Spinal cord (tissue), 10 donors: ENCODE data around the gene MOB2. TPM values are rescaled to one million over a fixed set of nuclear protein-coding genes. Genes with fewer than 3 reads are reported as not detected.

Source experiments
- DNase-seq, 6 donors: peaks; one replicate each; pipeline versions ENCODE4 v3.0.0 to v3.0.0-alpha.2; 2013 to 2015; ENCODE audit warnings: low spot score in 6 of 6, low read depth in 4 of 6
- H3K27ac ChIP-seq: one replicate; pipeline ENCODE4 v1.5.1; 2013; ENCODE audit warnings: low read depth, low read length, control low read depth
- H3K27me3 ChIP-seq: one replicate; pipeline ENCODE4 v1.6.1; 2013; ENCODE audit warnings: low read length; ENCODE audit not compliant: control insufficient read depth, insufficient read depth
- H3K36me3 ChIP-seq: one replicate; pipeline ENCODE4 v1.6.1; 2013; ENCODE audit warnings: low read length; ENCODE audit not compliant: control insufficient read depth, insufficient read depth
- H3K4me1 ChIP-seq: one replicate; pipeline ENCODE4 v1.6.1; 2013; ENCODE audit warnings: low read length; ENCODE audit not compliant: control insufficient read depth, insufficient read depth
- H3K4me3 ChIP-seq: one replicate; pipeline ENCODE4 v1.5.1; 2013; ENCODE audit warnings: low read depth, low read length, control low read depth
- H3K9me3 ChIP-seq: one replicate; pipeline ENCODE4 v1.6.1; 2013; ENCODE audit warnings: low read length; ENCODE audit not compliant: control insufficient read depth, insufficient read depth
- WGBS: methylation state at CpG from one replicate; pipeline ENCODE4 v1.1.5; 2013; ENCODE audit warnings: missing lambda C conversion rate; ENCODE audit not compliant: insufficient coverage; 5-methylcytosine and 5-hydroxymethylcytosine counted together
- polyA plus RNA-seq, 2 donors: library from polyadenylated mRNA; unstranded; fragments of 120-200 nt; gene quantifications; one replicate each; pipeline ENCODE4 v1.2.1, GENCODE V29; 2013; ENCODE audit not compliant: insufficient read length in 2 of 2
- total RNA-seq, 2 donors: library from RNA; depleted of rRNA in 1 of 2; stranded (reverse); fragments of 120-200 nt in 1 of 2; fragments of >200 nt in 1 of 2; gene quantifications; one replicate each; pipeline versions ENCODE4 v1.2.3 to v1.2.4, GENCODE V29; 2013 to 2014
- donor health status: healthy.

Gene MOB2
- total and polyA plus RNA-seq, 4 donors, result 16.0 to 36.4 (median 33.7) TPM

DNA sequence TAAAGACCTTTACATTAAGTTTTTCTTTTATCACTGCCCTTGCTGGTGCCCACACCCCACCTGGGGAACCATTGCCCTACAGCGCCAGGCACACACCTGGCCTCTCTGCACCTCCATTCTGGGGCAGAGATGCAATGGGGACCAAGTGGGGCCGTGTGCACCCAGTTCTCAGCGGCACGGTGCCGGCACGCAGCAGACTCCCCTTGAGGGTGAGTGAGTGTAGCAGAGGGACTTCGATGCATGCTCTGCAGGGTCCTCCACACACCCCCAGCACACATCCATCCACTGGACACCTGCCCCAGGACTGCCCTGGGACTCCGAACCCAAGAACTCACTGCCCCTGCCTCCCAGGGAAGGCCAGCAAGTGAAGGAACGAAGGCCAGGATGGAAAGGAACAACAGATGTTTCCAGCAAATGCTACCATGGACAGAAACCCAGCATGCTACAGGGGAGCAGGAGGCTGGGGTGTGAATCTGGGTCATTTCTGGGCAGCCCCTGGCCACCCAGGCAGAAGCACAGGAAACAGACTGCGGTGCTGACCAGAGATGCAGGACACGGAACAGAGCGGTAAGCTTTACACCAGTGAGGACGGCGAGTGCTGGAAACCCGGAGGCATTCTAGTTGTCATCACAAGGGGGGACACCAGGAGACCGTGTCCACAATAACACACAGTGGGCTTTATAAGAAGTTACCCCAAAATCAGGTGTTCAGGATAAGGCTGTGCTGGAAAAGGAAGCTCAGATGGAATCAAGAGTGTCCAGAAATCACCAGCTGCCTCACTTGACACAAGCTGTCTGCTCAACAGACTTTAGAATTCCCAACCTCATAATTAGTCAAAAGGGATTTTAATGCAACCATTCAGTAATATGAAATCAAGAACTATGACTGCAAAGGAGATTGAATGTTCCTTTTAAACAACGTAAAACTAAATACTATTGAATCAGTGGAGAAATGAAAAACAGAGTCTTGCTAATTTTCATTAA, 32.7 kb upstream of the MOB2 start:
- Histone ChIP-seq H3K9me3 (no peaks in the 10 kb centered on the region), H3K27ac (no peak overlapping the region), H3K27me3 (no peaks in the 10 kb centered on the region), H3K4me3 (no peak overlapping the region), H3K4me1 (peaks cover 54% of the 10 kb centered on the region), H3K36me3 (peaks cover 21% of the 10 kb centered on the region)
- WGBS, result 79% methylated on average over 9 of the region's 17 CpGs
- no peak for DNase-seq

DNA sequence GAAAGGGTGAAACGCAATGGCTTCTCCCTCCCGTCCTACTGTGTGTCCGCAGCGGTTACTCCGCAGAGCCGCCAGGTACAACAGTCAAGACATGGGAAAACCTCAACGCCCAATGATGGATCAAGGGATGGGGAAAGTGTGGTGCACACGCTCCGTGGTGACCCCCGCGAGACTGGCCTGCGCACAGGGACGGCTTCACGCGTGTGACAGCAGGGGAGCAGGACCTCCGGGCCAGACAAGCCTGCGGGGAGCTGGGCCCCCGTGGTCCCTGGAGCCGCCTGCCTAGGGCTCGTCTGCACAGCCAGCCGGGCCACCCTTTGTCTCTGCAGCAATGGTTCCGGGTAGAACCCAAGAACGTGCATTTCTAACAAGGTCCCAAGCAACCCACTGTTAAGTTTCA, 31.7 kb upstream of the MOB2 start:
- H3K9me3 ChIP-seq, result no peaks in the 10 kb centered on the region
- WGBS, result 86% methylated on average over 23 of the region's 23 CpGs
- H3K4me3 ChIP-seq, result no peak overlapping the region
- no peak for DNase-seq
- H3K27ac ChIP-seq, result no peak overlapping the region
- H3K36me3 ChIP-seq, result peaks cover 18% of the 10 kb centered on the region
- peaks cover 65% of the 10 kb centered on the region for H3K4me1 ChIP-seq
- no peaks in the 10 kb centered on the region for H3K27me3 ChIP-seq

- Histone ChIP-seq H3K36me3 (peaks cover 20% of the 10 kb centered on the region), H3K27ac (no peak overlapping the region), H3K27me3 (no peaks in the 10 kb centered on the region), H3K4me1 (peaks cover 66% of the 10 kb centered on the region), H3K4me3 (no peak overlapping the region), H3K9me3 (no peaks in the 10 kb centered on the region)
- 87% methylated on average over 25 of the region's 28 CpGs for WGBS
- DNase-seq, result no peak
Measured at GRCh38 chr11:1517117-1518005, 30.8 kb upstream of the MOB2 start.

DNA sequence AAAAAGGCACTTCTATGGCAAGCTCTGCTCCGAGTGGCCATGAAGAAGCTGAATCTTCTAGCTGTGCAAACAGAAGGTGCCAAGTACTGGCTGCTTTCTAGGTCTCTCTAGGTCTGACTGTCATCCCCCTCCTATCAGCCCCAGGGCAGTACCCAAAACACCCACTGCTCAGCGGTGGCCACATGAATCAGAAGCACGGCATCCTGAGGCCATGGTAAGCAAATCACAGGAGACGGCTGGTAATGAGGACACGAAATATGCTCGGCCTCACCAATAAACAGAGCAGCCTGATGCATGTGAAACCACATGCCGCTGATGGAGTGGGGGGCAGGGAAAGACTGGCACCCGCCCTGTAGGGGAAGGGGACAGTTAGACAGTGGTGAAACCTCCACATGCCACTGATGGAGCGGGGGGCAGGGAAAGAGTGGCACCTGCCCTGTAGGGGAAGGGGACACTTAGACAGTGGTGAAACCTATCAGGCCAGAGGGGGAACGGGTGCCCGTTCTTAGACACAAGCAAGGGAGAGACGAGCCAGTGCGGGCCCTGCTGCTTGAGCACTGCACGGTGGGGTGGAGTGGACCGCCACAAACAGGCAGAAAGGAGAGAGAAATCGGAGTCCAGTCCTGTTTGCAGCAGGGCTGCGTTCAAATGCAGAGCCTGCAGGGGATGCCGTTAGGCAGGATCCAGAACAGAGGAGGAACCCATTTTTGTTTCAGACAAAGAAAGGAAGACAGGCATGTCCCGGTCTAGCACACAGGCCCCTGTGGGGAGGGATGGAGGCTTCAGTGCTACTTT, 29.9 kb upstream of the MOB2 start:
- H3K4me1 ChIP-seq, result peaks cover 60% of the 10 kb centered on the region
- no peak overlapping the region for H3K4me3 ChIP-seq
- 78% methylated on average over 16 of the region's 19 CpGs for WGBS
- DNase-seq, result no peak
- H3K27me3 ChIP-seq, result no peaks in the 10 kb centered on the region
- no peaks in the 10 kb centered on the region for H3K9me3 ChIP-seq
- no peak overlapping the region for H3K27ac ChIP-seq
- peaks cover 22% of the 10 kb centered on the region for H3K36me3 ChIP-seq

DNA sequence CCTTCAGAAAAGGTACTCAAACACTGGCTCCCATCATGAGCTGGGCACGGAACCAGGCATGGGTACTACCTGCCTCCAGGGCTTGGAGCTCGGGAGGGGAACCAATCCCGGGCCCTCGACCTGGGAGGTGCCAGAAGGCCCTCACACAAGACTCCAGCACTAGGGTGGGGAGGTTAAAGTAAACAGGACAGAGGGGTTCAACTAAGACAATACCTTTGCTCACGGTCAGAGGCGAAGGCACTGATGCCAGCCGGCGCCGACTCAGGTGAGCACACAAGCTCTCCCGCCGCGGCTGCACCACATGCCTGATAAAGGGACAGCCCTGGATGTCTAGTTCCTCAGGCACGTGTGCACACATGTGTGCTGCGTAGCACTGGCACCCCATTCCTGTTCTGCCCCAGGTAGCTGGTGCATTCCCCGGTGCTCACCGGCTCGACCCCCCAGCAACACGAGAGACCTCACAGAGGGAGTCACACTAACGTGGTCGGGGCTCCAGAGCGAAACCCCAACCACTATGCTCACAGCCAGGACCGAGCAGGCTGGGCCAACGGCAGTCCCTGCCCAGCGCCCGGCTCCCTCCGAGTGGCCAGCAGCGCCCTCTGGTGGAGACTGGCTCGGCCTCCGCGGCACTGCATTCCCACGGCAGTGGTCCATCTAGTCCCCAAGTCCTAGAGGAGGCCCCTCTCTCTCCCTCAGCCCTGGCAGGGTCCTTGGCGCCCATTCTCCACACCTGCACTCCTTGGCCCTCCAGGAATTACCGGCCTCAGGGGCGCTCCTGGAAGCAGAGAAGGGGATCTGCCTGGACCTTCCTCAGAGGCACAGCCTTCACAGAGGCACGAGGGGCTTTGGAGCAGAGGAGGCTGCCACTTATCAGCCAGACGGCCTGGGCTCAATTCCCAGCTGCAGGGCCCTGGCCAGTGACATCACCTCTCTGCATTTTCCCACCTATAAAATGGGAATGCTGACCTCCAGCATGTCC, 28.8 kb upstream of the MOB2 start:
- Histone ChIP-seq H3K4me3 (no peak overlapping the region), H3K9me3 (no peaks in the 10 kb centered on the region), H3K36me3 (peaks cover 22% of the 10 kb centered on the region), H3K27ac (no peak overlapping the region), H3K27me3 (no peaks in the 10 kb centered on the region), H3K4me1 (peaks cover 53% of the 10 kb centered on the region)
- peak in 5 of 6 donors; percentile 56 to 90 (median 66) for DNase-seq
- 34% methylated on average over 36 of the region's 36 CpGs for WGBS

GRCh38 chr11:1514336-1515061, 27.9 kb upstream of the MOB2 start:
- H3K27ac ChIP-seq, result no peak overlapping the region
- DNase-seq, result peak in 1 of 6 donors; percentile 45
- H3K9me3 ChIP-seq, result no peaks in the 10 kb centered on the region
- H3K36me3 ChIP-seq, result peaks cover 22% of the 10 kb centered on the region
- 54% methylated on average over 28 of the region's 31 CpGs for WGBS
- H3K4me1 ChIP-seq, result peaks cover 50% of the 10 kb centered on the region
- no peak overlapping the region for H3K4me3 ChIP-seq
- H3K27me3 ChIP-seq, result no peaks in the 10 kb centered on the region

- H3K27me3 ChIP-seq, result no peaks in the 10 kb centered on the region
- H3K4me1 ChIP-seq, result peaks cover 50% of the 10 kb centered on the region
- no peaks in the 10 kb centered on the region for H3K9me3 ChIP-seq
- peaks cover 23% of the 10 kb centered on the region for H3K36me3 ChIP-seq
- no peak for DNase-seq
- H3K4me3 ChIP-seq, result no peak overlapping the region
- 84% methylated on average over 23 of the region's 23 CpGs for WGBS
- H3K27ac ChIP-seq, result no peak overlapping the region
Measured at GRCh38 chr11:1513326-1514296, 27.0 kb upstream of the MOB2 start.
